LNCAP (cell line): ENCODE measurements around the gene CYB5D1.

Experiments
- CTCF ChIP-seq: fragments of 450-650 bp; IDR thresholded peaks from 2 replicates; pipeline ENCODE4 v1.5.1; 2017; ENCODE audit warnings: mild to moderate bottlenecking

The CYB5D1 gene

GRCh38 chr17:7818746-7819645 lies 38.8 kb upstream of the CYB5D1 start:
- TF ChIP-seq CTCF: no peak

- no peak for TF ChIP-seq CTCF
Observed at GRCh38 chr17:7820231-7820630, 37.6 kb upstream of the CYB5D1 start.

GRCh38 chr17:7822126-7822525 lies 35.7 kb upstream of the CYB5D1 start:
- TF ChIP-seq CTCF: no peak

- TF ChIP-seq CTCF: no peak
Observed at GRCh38 chr17:7823581-7824001, 34.2 kb upstream of the CYB5D1 start.

- TF ChIP-seq CTCF: no peak
Observed at GRCh38 chr17:7824021-7824924, 33.5 kb upstream of the CYB5D1 start.

- peak; percentile 25; the same call in 1 of the 2 replicates for TF ChIP-seq CTCF
Observed at GRCh38 chr17:7825206-7825990, 32.4 kb upstream of the CYB5D1 start.

- TF ChIP-seq CTCF: no peak
Observed at GRCh38 chr17:7830616-7831015, 27.2 kb upstream of the CYB5D1 start.
